ENCODE measurements around the gene NR1H3. TPM values are rescaled to one million over a fixed set of nuclear protein-coding genes. Genes with fewer than 3 reads are reported as not detected.
A peak's percentile ranks its signal among the peaks of the same experiment; 100 is the strongest.

NR1H3 gene
- total RNA-seq, 3 donors from 2014 or later = 56.1 to 92.4 (median 91.1) TPM

GRCh38 chr11:47256374-47256773, 1.4 kb upstream of the NR1H3 start:
- TF ChIP-seq, protein P1, sequence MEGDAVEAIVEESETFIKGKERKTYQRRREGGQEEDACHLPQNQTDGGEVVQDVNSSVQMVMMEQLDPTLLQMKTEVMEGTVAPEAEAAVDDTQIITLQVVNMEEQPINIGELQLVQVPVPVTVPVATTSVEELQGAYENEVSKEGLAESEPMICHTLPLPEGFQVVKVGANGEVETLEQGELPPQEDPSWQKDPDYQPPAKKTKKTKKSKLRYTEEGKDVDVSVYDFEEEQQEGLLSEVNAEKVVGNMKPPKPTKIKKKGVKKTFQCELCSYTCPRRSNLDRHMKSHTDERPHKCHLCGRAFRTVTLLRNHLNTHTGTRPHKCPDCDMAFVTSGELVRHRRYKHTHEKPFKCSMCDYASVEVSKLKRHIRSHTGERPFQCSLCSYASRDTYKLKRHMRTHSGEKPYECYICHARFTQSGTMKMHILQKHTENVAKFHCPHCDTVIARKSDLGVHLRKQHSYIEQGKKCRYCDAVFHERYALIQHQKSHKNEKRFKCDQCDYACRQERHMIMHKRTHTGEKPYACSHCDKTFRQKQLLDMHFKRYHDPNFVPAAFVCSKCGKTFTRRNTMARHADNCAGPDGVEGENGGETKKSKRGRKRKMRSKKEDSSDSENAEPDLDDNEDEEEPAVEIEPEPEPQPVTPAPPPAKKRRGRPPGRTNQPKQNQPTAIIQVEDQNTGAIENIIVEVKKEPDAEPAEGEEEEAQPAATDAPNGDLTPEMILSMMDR (IDR thresholded peaks at IDR 0.05) = no peak
- TF ChIP-seq POLR2AphosphoS5 (IDR thresholded peaks at IDR 0.05) = no peak
- no peaks in the 10 kb centered on the region for H3K27me3 ChIP-seq
- no peak overlapping the region for H3K4me3 ChIP-seq
- H3K9me3 ChIP-seq = no peaks in the 10 kb centered on the region
- peak overlapping the region; percentile 83 to 84 for H3K27ac ChIP-seq
- intact Hi-C loops (cut with DNase I; ENCODE audit: low total_unique reads) = loop anchor here (10.0 kb wide), 1 partner anchor 72 kb away; the partner anchor contains the start of gene PACSIN3
- no peak for DNase-seq (ENCODE audit: low spot score in 2 of 2)
- H3K4me1 ChIP-seq = peaks cover 4% of the 10 kb centered on the region in 2 donors
- H3K36me3 ChIP-seq = no peaks in the 10 kb centered on the region

- intact Hi-C loops (cut with DNase I; ENCODE audit: low total_unique reads) = loop anchor here (10.0 kb wide), 1 partner anchor 72 kb away; the partner anchor contains the start of gene PACSIN3
- Histone ChIP-seq H3K9me3 (no peaks in the 10 kb centered on the region), H3K4me1 (peaks cover 4% of the 10 kb centered on the region in 2 donors), H3K27ac (peak overlapping the region; percentile 78 to 96), H3K4me3 (peak overlapping the region; percentile 40 to 63 (median 41)), H3K27me3 (no peaks in the 10 kb centered on the region), H3K36me3 (no peaks in the 10 kb centered on the region)
- DNase-seq (ENCODE audit: low spot score in 2 of 2) = no peak
- TF ChIP-seq POLR2A (IDR thresholded peaks at IDR 0.05) (no peak), POLR2AphosphoS5 (IDR thresholded peaks at IDR 0.05) (no peak)
- TF ChIP-seq, protein P1 (IDR thresholded peaks at IDR 0.05) = no peak
These were observed 649 bp upstream of the NR1H3 start for GRCh38 chr11:47257177-47257516.

GRCh38 chr11:47258317-47258902, 614 bp downstream of the NR1H3 start:
- Histone ChIP-seq H3K4me1 (peaks cover 2 to 4% of the 10 kb centered on the region in 2 donors), H3K36me3 (no peaks in the 10 kb centered on the region)
- intact Hi-C loops (cut with DNase I; ENCODE audit: low total_unique reads) = loop anchor here (10.0 kb wide), 1 partner anchor 74 kb away; the partner anchor contains the start of gene PACSIN3

DNA sequence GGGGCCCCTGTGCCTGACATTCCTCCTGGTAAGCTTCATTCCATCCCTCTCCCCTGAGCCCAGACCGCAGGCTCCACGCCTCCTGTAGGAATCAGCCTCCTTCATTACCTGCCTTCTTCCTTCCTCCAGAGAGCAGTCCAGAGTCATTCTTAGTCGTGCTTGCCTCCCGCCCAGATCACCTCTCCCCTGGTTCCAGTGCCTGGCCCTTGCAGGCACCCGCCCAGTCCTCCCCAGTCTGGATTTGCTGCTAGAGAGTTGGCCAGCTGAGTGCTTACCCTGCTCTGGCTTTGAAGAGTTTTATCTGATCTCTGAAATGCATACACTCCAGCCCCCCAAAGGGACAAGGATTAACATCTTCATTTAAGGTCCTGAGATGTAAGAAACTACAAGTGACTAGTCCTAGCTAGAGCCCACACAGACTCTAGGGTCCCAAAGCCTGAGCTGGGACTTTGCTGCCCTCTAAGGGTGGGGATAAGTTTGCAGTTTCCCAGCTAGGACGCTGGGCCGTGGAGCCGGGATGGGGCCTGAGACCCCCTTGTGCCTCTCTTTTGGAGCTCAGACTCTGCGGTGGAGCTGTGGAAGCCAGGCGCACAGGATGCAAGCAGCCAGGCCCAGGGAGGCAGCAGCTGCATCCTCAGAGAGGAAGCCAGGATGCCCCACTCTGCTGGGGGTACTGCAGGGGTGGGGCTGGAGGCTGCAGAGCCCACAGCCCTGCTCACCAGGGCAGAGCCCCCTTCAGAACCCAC, 1.6 kb downstream of the NR1H3 start:
- no peak for TF ChIP-seq POLR2A (IDR thresholded peaks at IDR 0.05)
- no peak for TF ChIP-seq POLR2AphosphoS5 (IDR thresholded peaks at IDR 0.05)
- TF ChIP-seq, protein P1 (IDR thresholded peaks at IDR 0.05) = peak; percentile 21 to 40 (median 39)
- H3K4me3 ChIP-seq = peak overlapping the region in 2 of 3 donors; percentile 41 to 63
- intact Hi-C loops (cut with DNase I; ENCODE audit: low total_unique reads) = loop anchor here (10.0 kb wide), 1 partner anchor 75 kb away; the partner anchor contains the start of gene PACSIN3
- H3K27me3 ChIP-seq = no peaks in the 10 kb centered on the region
- H3K36me3 ChIP-seq = no peaks in the 10 kb centered on the region
- no peaks in the 10 kb centered on the region for H3K9me3 ChIP-seq
- H3K27ac ChIP-seq = peak overlapping the region in 1 of 2 donors; percentile 96
- peaks cover 0 to 4% of the 10 kb centered on the region in 2 donors for H3K4me1 ChIP-seq
- no peak for DNase-seq (ENCODE audit: low spot score in 2 of 2)

More at GRCh38 chr11:47258317-47258902, 614 bp downstream of the NR1H3 start:
- DNase-seq (ENCODE audit: low spot score in 2 of 2) = no peak
- Histone ChIP-seq H3K4me3 (peak overlapping the region; percentile 40 to 63 (median 41)), H3K27me3 (no peaks in the 10 kb centered on the region), H3K27ac (peak overlapping the region; percentile 78 to 96), H3K9me3 (no peaks in the 10 kb centered on the region)
- TF ChIP-seq POLR2A (IDR thresholded peaks at IDR 0.05) (no peak), POLR2AphosphoS5 (IDR thresholded peaks at IDR 0.05) (no peak)
- TF ChIP-seq, protein P1 (IDR thresholded peaks at IDR 0.05) = no peak

DNA sequence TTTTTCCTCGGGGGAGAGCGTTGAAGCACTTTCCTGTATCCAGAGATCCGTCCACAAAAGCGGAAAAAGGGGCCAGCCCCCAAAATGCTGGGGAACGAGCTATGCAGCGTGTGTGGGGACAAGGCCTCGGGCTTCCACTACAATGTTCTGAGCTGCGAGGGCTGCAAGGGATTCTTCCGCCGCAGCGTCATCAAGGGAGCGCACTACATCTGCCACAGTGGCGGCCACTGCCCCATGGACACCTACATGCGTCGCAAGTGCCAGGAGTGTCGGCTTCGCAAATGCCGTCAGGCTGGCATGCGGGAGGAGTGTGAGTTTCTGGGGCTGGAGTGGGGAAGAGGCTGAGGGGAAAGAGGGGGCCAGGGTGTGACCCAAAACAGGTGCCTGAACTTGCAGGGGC, 2.6 kb downstream of the NR1H3 start:
- intact Hi-C loops (cut with DNase I; ENCODE audit: low total_unique reads) = no loop called here
- H3K4me1 ChIP-seq = peaks cover 0 to 4% of the 10 kb centered on the region in 2 donors
- H3K4me3 ChIP-seq = no peak overlapping the region
- DNase-seq (ENCODE audit: low spot score in 2 of 2) = no peak
- H3K36me3 ChIP-seq = no peaks in the 10 kb centered on the region
- no peak overlapping the region for H3K27ac ChIP-seq
- TF ChIP-seq, protein P1 (IDR thresholded peaks at IDR 0.05) = no peak
- no peak for TF ChIP-seq POLR2AphosphoS5 (IDR thresholded peaks at IDR 0.05)
- TF ChIP-seq POLR2A (IDR thresholded peaks at IDR 0.05) = no peak
- H3K27me3 ChIP-seq = no peaks in the 10 kb centered on the region
- no peaks in the 10 kb centered on the region for H3K9me3 ChIP-seq
